ENCODE measurements around the gene FAM174C. TPM values are rescaled to one million over a fixed set of nuclear protein-coding genes. Genes with fewer than 3 reads are reported as not detected.
"Not testable (repeated sequence)": the region's sequence is repeated elsewhere in the genome, so short reads cannot be mapped to it uniquely, and the experiment has no call there.

The FAM174C gene
- total and polyA plus RNA-seq, 4 donors = 14.6 to 79.8 (median 33.8) TPM

DNA sequence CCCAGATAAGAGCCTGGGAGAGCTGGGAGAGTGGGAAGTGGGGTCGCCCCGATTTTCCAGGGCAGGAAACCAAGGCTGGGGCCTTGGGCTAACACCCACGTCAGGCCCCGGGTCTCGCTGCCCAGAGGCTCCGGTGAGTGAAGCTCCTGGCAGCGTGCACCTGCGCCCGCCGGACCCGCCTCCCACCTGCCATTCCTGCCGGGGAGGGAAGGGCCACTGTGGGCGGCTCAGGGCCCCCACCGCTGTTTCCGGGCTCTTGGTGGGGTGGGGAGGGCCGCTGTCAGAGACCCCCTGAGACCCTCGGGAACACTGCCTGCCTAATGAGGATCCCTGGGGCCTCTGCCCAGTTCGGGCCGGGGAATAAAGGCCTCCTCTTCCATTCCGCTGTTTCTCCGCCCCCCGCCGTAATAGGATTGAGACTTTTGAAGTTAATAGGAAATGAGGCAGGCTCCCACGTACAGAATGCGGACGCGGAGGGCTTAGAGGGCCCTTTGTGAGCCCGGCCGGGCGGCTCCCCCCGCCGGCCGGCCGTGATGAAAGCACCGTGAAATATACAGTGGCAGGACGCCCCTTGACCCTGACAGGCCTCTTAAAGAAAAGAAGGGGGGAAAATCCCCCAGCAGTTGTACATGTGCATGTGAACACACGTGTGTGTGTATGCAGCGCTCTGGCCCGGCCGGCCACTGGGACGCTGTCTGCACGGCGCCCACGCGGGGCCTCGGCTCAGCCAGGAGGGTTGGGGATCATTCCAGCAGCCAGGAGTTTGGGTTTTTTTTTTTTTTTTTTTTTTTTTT lies 43.5 kb downstream of the FAM174C start:
- Histone ChIP-seq H3K4me1 (ENCODE audit: control insufficient read depth in 4 of 4, insufficient read depth in 4 of 4, low read length in 3 of 4) (peaks cover 0 to 12% (median 3%) of the 10 kb centered on the region in 4 donors), H3K9me3 (ENCODE audit: control insufficient read depth in 4 of 4, low read length in 3 of 4) (no peaks in the 10 kb centered on the region), H3K4me3 (ENCODE audit: low read depth in 1 of 3, low read length in 3 of 3) (no peak overlapping the region), H3K9ac (ENCODE audit: low read depth in 1 of 2, low read length in 2 of 2) (no peak overlapping the region), H3K27me3 (ENCODE audit: control insufficient read depth in 4 of 4, insufficient read depth in 4 of 4, low read length in 3 of 4) (peaks cover 0 to 2% (median 0%) of the 10 kb centered on the region in 4 donors), H3K27ac (ENCODE audit: low read depth in 1 of 2, low read length in 2 of 2) (no peak overlapping the region), H3K36me3 (ENCODE audit: control insufficient read depth in 4 of 4, insufficient read depth in 3 of 4, low read depth in 1 of 4, low read length in 3 of 4) (no peaks in the 10 kb centered on the region)
- 63% methylated on average over 46 of the region's 46 CpGs for WGBS
- TF ChIP-seq, protein P1, sequence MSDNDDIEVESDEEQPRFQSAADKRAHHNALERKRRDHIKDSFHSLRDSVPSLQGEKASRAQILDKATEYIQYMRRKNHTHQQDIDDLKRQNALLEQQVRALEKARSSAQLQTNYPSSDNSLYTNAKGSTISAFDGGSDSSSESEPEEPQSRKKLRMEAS (IDR thresholded peaks at IDR 0.05) = no peak
- TF ChIP-seq SP1 (IDR thresholded peaks at IDR 0.05) (no peak), TAF1 (conservative IDR thresholded peaks at IDR 0.05) (no peak), YY1 (IDR thresholded peaks at IDR 0.05) (no peak)
- TF ChIP-seq, protein P2, sequence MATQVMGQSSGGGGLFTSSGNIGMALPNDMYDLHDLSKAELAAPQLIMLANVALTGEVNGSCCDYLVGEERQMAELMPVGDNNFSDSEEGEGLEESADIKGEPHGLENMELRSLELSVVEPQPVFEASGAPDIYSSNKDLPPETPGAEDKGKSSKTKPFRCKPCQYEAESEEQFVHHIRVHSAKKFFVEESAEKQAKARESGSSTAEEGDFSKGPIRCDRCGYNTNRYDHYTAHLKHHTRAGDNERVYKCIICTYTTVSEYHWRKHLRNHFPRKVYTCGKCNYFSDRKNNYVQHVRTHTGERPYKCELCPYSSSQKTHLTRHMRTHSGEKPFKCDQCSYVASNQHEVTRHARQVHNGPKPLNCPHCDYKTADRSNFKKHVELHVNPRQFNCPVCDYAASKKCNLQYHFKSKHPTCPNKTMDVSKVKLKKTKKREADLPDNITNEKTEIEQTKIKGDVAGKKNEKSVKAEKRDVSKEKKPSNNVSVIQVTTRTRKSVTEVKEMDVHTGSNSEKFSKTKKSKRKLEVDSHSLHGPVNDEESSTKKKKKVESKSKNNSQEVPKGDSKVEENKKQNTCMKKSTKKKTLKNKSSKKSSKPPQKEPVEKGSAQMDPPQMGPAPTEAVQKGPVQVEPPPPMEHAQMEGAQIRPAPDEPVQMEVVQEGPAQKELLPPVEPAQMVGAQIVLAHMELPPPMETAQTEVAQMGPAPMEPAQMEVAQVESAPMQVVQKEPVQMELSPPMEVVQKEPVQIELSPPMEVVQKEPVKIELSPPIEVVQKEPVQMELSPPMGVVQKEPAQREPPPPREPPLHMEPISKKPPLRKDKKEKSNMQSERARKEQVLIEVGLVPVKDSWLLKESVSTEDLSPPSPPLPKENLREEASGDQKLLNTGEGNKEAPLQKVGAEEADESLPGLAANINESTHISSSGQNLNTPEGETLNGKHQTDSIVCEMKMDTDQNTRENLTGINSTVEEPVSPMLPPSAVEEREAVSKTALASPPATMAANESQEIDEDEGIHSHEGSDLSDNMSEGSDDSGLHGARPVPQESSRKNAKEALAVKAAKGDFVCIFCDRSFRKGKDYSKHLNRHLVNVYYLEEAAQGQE (IDR thresholded peaks at IDR 0.05) = no peak
- TF ChIP-seq, protein P3, sequence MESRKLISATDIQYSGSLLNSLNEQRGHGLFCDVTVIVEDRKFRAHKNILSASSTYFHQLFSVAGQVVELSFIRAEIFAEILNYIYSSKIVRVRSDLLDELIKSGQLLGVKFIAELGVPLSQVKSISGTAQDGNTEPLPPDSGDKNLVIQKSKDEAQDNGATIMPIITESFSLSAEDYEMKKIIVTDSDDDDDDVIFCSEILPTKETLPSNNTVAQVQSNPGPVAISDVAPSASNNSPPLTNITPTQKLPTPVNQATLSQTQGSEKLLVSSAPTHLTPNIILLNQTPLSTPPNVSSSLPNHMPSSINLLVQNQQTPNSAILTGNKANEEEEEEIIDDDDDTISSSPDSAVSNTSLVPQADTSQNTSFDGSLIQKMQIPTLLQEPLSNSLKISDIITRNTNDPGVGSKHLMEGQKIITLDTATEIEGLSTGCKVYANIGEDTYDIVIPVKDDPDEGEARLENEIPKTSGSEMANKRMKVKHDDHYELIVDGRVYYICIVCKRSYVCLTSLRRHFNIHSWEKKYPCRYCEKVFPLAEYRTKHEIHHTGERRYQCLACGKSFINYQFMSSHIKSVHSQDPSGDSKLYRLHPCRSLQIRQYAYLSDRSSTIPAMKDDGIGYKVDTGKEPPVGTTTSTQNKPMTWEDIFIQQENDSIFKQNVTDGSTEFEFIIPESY (IDR thresholded peaks at IDR 0.05) = no peak
- TF ChIP-seq, protein P4, sequence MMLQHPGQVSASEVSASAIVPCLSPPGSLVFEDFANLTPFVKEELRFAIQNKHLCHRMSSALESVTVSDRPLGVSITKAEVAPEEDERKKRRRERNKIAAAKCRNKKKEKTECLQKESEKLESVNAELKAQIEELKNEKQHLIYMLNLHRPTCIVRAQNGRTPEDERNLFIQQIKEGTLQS (IDR thresholded peaks at IDR 0.05) = no peak
- DNase-seq (ENCODE audit: low spot score) = no peak

DNA sequence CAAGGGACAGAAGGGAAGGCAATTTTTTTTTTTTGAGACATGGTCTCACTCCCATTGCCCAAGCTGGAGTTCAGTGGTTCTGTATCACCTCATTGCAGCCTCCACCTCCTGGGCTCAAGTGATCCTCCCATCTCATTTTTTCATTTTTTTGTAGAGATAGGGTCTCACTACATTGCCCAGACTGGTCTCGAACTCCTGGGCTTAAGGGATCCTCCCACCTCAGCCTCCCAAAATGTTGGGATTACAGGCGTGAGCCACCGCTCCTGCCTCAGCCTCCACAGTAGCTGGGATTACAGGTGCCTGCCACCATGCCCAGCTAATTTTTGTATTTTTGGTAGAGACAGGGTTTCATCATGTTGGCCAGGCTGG lies 44.9 kb downstream of the FAM174C start:
- peaks cover 7 to 21% (median 11%) of the 10 kb centered on the region in 4 donors for H3K4me1 ChIP-seq (ENCODE audit: control insufficient read depth in 4 of 4, insufficient read depth in 4 of 4, low read length in 3 of 4)
- 97% methylated on average over 3 of the region's 3 CpGs for WGBS
- not testable (repeated sequence) for H3K27me3 ChIP-seq (ENCODE audit: control insufficient read depth in 4 of 4, insufficient read depth in 4 of 4, low read length in 3 of 4)

DNA sequence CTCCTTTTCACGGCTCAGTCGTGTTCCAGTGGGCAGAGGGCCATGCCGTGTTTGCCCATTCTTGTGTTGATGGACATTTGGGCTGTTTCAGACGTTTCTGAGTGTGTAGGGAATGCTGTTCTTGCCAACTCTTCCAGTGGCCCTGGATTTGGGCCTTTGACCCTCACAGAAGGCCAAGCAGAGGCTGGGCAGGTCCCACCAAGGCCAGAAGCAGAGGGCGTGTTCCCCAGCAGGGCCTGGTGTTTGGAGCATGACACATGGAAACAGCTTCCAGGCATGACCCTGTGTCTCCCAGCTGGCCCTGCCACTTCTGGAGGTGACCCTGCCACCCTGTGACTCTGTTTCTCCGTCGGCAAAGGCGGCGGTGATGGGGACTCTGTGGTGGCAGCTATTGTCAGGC lies 46.2 kb downstream of the FAM174C start:
- H3K27me3 ChIP-seq (ENCODE audit: control insufficient read depth in 4 of 4, insufficient read depth in 4 of 4, low read length in 3 of 4) = no peaks in the 10 kb centered on the region
- 84% methylated on average over 9 of the region's 9 CpGs for WGBS
- H3K4me1 ChIP-seq (ENCODE audit: control insufficient read depth in 4 of 4, insufficient read depth in 4 of 4, low read length in 3 of 4) = peaks cover 9 to 15% (median 10%) of the 10 kb centered on the region in 4 donors
- no peaks in the 10 kb centered on the region for H3K9me3 ChIP-seq (ENCODE audit: control insufficient read depth in 4 of 4, low read length in 3 of 4)
- TF ChIP-seq HNF4G (IDR thresholded peaks at IDR 0.05) (no peak), EGR1 (IDR thresholded peaks at IDR 0.05; ENCODE audit: low read depth in 2 of 2) (no peak), RAD21 (IDR thresholded peaks at IDR 0.05) (no peak), HNF4A (conservative IDR thresholded peaks at IDR 0.05) (no peak), FOXA1 (IDR thresholded peaks at IDR 0.05) (no peak), GABPA (IDR thresholded peaks at IDR 0.05 in 1 of 2, conservative IDR thresholded peaks at IDR 0.05 in 1 of 2) (no peak), TAF1 (conservative IDR thresholded peaks at IDR 0.05) (no peak), SP1 (IDR thresholded peaks at IDR 0.05) (no peak), YY1 (IDR thresholded peaks at IDR 0.05) (no peak)
- TF ChIP-seq, protein P4 (IDR thresholded peaks at IDR 0.05) = no peak
- TF ChIP-seq, protein P1 (IDR thresholded peaks at IDR 0.05) = no peak
- TF ChIP-seq, protein P5, sequence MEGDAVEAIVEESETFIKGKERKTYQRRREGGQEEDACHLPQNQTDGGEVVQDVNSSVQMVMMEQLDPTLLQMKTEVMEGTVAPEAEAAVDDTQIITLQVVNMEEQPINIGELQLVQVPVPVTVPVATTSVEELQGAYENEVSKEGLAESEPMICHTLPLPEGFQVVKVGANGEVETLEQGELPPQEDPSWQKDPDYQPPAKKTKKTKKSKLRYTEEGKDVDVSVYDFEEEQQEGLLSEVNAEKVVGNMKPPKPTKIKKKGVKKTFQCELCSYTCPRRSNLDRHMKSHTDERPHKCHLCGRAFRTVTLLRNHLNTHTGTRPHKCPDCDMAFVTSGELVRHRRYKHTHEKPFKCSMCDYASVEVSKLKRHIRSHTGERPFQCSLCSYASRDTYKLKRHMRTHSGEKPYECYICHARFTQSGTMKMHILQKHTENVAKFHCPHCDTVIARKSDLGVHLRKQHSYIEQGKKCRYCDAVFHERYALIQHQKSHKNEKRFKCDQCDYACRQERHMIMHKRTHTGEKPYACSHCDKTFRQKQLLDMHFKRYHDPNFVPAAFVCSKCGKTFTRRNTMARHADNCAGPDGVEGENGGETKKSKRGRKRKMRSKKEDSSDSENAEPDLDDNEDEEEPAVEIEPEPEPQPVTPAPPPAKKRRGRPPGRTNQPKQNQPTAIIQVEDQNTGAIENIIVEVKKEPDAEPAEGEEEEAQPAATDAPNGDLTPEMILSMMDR (IDR thresholded peaks at IDR 0.05; ENCODE audit: low read depth, low read length, missing input control) = no peak
- TF ChIP-seq, protein P3 (IDR thresholded peaks at IDR 0.05) = no peak
- no peak overlapping the region for H3K27ac ChIP-seq (ENCODE audit: low read depth in 1 of 2, low read length in 2 of 2)
- DNase-seq (ENCODE audit: low spot score) = no peak
- H3K36me3 ChIP-seq (ENCODE audit: control insufficient read depth in 4 of 4, insufficient read depth in 3 of 4, low read depth in 1 of 4, low read length in 3 of 4) = no peaks in the 10 kb centered on the region
- H3K9ac ChIP-seq (ENCODE audit: low read depth in 1 of 2, low read length in 2 of 2) = no peak overlapping the region
- H3K4me3 ChIP-seq (ENCODE audit: low read depth in 1 of 3, low read length in 3 of 3) = no peak overlapping the region

More for the DNA sequence above, 44.9 kb downstream of the FAM174C start:
- H3K4me3 ChIP-seq (ENCODE audit: low read depth in 1 of 3, low read length in 3 of 3); H3K9me3 ChIP-seq (ENCODE audit: control insufficient read depth in 4 of 4, low read length in 3 of 4); H3K27ac ChIP-seq (ENCODE audit: low read depth in 1 of 2, low read length in 2 of 2); H3K36me3 ChIP-seq (ENCODE audit: control insufficient read depth in 4 of 4, insufficient read depth in 3 of 4, low read depth in 1 of 4, low read length in 3 of 4); H3K9ac ChIP-seq (ENCODE audit: low read depth in 1 of 2, low read length in 2 of 2); DNase-seq (ENCODE audit: low spot score): not testable (repeated sequence)

All from liver (tissue), 9 donors.